ENCODE results near the gene ADGRV1.
A peak's percentile ranks its signal among the peaks of the same experiment; 100 is the strongest.
"Not testable (repeated sequence)": the region's sequence is repeated elsewhere in the genome, so short reads cannot be mapped to it uniquely, and the experiment has no call there.

The ADGRV1 gene

GRCh38 chr5:90915393-90915792 is 356.8 kb downstream of the ADGRV1 start:
- no peak for DNase-seq

- DNase-seq, result no peak
These were observed 358.6 kb downstream of the ADGRV1 start for GRCh38 chr5:90916947-90917800.

GRCh38 chr5:90917928-90918668 is 359.5 kb downstream of the ADGRV1 start:
- no peak for DNase-seq

- no peak for DNase-seq
These were observed 362.9 kb downstream of the ADGRV1 start for GRCh38 chr5:90921418-90921973.

GRCh38 chr5:90924222-90924621 is 365.6 kb downstream of the ADGRV1 start:
- DNase-seq, result not testable (repeated sequence)

- not testable (repeated sequence) for DNase-seq
These were observed 370.6 kb downstream of the ADGRV1 start for GRCh38 chr5:90929013-90929839.

GRCh38 chr5:90930062-90930461 is 371.5 kb downstream of the ADGRV1 start:
- DNase-seq, result no peak

GRCh38 chr5:90930756-90931431 is 372.3 kb downstream of the ADGRV1 start:
- DNase-seq, result no peak

- DNase-seq, result peak; percentile 51
These were observed 373.6 kb downstream of the ADGRV1 start for GRCh38 chr5:90932052-90932699.

GRCh38 chr5:90933298-90933697 is 374.7 kb downstream of the ADGRV1 start:
- no peak for DNase-seq

- DNase-seq, result no peak
These were observed 375.6 kb downstream of the ADGRV1 start for GRCh38 chr5:90934091-90934719.

GRCh38 chr5:90934738-90935137 is 376.1 kb downstream of the ADGRV1 start:
- no peak for DNase-seq

- DNase-seq, result peak; percentile 14
These were observed 380.6 kb downstream of the ADGRV1 start for GRCh38 chr5:90939211-90939610.

- DNase-seq, result peak; percentile 32
These were observed 381.8 kb downstream of the ADGRV1 start for GRCh38 chr5:90940227-90940995.

GRCh38 chr5:90941002-90941720 is 382.6 kb downstream of the ADGRV1 start:
- DNase-seq, result no peak

GRCh38 chr5:90944116-90944515 is 385.5 kb downstream of the ADGRV1 start:
- DNase-seq, result peak; percentile 9

- DNase-seq, result no peak
These were observed 389.1 kb downstream of the ADGRV1 start for GRCh38 chr5:90947667-90948066.

- no peak for DNase-seq
These were observed 390.4 kb downstream of the ADGRV1 start for GRCh38 chr5:90948969-90949368.
